22Rv1 (cell line): Measurements from ENCODE around the gene MYO1C.

ENCODE experiments used
- CTCF ChIP-seq: fragments of 450-650 bp; IDR thresholded peaks from 2 replicates; pipeline ENCODE4 v1.5.1; 2017; ENCODE audit warnings: mild to moderate bottlenecking
- ZFX ChIP-seq: fragments of 450-650 bp; IDR thresholded peaks from 2 replicates; pipeline ENCODE4 v1.6.1; 2017; ENCODE audit warnings: antibody characterized with exemption, borderline replicate concordance

- TF ChIP-seq CTCF = no peak
- TF ChIP-seq ZFX = no peak
Observed at GRCh38 chr17:1420163-1420562, 72.3 kb downstream of the MYO1C start.
